GM18861 (cell line): ENCODE data around the gene RIPK1.

Experiments
- ATAC-seq: cut with Tn5 transposase; IDR thresholded peaks from one replicate; pipeline ENCODE4 v1.9.1; 2021; ENCODE audit not compliant: unreplicated experiment

RIPK1 gene

DNA sequence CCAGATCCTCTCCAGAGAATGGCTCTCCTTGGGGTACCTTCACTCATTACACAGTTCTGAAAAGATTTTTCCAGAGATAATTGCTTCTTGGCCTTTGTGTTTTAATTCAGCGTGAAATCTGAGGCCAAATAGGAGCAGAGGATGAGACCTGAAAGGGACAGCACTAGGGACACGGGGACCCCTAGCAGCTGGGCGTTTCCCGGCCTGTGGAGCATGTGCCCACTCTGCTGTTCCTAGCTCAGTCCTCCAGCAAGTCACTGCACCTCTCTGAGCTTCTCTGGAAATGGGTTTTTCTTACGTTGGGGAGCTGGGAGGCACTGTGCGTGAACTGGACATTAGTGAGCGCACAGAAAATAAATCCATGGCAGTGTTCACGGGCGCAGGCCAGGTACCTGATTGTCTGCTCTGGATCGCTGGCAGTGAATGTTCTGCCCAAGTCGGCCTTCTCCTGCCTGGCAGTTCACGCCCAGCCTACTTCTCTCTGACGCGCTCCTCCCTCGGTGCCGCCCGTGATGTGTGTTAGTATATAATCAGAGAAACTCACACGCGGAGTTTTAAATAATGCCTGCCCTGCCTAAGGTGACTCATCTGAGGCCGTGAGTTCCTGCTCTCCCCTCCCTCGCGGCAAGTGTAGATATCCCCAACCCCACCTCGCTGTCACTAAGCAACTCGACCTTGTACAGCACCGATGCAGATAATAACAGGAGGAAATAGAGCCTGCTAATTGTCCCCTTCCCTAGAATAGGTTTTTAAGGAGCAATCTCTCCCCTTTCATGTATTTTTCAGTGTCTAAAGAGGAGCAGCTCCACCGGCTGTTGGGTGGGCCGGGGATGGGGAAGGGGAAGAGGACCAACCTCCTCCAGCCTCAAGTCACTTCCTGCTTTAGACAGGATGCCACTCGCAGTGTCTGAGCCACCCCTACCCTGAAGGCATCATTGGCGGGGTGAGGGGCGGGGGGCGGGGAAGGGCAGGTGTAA lies 91.8 kb downstream of the RIPK1 start:
- ATAC-seq = no peak

DNA sequence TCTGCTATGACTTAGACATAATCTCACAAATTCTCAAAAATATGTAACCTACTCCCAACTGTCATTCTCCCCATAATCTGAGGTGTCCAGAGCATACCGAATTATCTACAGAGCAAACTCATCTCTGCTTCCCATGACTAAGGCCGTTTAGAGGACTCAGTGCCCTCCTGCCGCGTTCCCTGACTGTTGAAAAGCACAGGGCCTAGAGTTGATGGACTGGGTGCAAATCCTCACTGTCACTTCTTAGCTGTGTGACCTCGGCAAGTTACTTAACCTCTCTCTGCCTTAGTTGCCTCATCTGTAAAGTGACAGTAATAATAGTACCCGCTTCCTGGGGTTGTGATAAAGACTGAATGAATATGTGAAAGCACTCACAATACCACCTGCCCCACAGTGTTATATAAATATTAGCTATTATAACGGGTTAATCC lies 93.8 kb downstream of the RIPK1 start:
- ATAC-seq = no peak

DNA sequence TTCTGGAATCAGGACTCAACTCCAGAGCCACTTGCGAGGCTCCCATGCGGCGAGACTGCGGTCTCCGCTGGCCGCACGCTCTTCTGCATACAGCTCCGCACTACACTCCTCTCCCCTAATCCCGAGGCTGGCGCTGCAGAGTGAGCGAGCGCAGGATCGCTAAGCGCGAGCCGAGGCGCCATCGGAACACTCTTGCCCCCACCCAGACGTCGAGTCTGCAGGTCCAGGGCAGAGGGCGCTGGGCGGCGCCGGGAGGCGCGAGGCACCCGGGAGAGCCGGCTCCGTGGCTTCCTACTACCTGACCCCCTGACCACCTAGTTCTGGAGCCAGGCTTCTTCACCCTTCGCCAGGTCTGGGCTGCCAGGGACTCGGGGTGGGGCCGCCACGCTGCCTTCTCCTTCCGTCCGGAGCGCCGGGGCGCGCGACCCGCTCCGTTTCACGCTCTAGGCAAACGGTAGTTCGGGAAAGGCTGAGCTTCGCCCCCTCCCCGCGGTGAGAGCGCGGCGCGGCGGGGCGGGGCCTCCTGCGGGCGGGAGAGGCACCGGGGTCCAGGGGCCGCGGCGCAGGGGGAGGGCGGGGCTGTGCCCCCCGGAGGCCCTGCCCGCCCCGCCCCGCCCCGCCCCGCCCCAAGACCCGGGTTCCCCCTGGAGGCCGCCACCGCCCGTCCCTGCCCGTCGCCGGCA lies 94.4 kb downstream of the RIPK1 start:
- ATAC-seq = peak; percentile 50

DNA sequence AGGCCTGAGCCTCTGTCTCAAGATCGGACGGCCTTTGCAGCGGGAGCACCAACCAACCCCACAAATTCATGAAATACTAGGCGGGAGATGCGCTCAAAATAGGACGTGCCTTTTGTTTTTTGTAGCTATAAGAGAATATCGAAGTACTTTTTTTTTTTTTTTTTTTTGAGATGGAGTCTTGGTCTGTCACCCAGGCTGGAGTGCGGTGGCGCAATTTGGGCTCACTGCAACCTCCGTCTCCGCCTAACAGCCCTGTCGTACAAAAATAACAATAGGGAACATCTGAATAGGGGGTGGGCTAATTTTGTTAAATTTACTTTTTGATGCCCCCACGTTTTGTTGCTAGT lies 94.9 kb downstream of the RIPK1 start:
- no peak for ATAC-seq

DNA sequence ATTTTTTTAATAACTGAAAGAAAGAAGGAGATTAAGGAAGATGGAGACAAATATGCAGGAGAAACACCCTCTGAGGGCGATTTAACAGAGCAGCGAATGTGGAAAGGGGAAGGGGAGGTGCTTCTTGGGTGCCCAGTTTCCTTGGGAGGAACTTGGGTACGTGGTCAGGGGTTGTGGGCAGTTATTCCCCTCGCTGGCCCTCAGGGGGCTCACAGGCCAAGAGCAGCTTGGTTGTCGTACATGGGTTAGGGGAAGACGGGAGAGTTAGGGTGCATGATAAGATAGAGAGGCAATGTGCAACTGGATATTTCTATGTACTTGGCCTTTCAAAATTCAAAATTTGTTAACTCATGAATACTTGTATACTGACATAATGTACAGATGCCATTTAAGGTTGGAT lies 96.1 kb downstream of the RIPK1 start:
- ATAC-seq = no peak
